Panc1 (cell line): ENCODE results near the gene HLA-DQA1.

Experiments
- POLR2AphosphoS5 ChIP-seq: IDR thresholded peaks from 2 replicates; pipeline ENCODE4 v1.6.1; 2012; ENCODE audit warnings: mild to moderate bottlenecking, low read depth, low read length, moderate library complexity
- SIN3A ChIP-seq: IDR thresholded peaks from 2 replicates; pipeline ENCODE4 v1.6.1; 2012; ENCODE audit warnings: low read depth, mild to moderate bottlenecking, low read length, moderate library complexity, borderline replicate concordance; ENCODE audit not compliant: insufficient read depth
- TCF7L2 ChIP-seq: IDR thresholded peaks from 2 replicates; pipeline ENCODE4 v1.6.1; 2011; ENCODE audit warnings: mild to moderate bottlenecking, low read depth, low read length, inconsistent platforms
- TF ChIP-seq, protein P1 (sequence below): fragments of 450-650 bp; IDR thresholded peaks from 2 replicates; pipeline ENCODE4 v1.5.1; 2017; ENCODE audit warnings: mild to moderate bottlenecking
- TF ChIP-seq, protein P2 (sequence below), 2 experiments: IDR thresholded peaks; 2 replicates each; pipeline ENCODE4 v1.6.1; 2011 to 2012; ENCODE audit warnings: low read depth in 2 of 2, control low read depth in 1 of 2, low read length in 1 of 2, mild to moderate bottlenecking in 1 of 2, moderate library complexity in 1 of 2; ENCODE audit not compliant: insufficient read depth in 1 of 2

- TF ChIP-seq, protein P1, sequence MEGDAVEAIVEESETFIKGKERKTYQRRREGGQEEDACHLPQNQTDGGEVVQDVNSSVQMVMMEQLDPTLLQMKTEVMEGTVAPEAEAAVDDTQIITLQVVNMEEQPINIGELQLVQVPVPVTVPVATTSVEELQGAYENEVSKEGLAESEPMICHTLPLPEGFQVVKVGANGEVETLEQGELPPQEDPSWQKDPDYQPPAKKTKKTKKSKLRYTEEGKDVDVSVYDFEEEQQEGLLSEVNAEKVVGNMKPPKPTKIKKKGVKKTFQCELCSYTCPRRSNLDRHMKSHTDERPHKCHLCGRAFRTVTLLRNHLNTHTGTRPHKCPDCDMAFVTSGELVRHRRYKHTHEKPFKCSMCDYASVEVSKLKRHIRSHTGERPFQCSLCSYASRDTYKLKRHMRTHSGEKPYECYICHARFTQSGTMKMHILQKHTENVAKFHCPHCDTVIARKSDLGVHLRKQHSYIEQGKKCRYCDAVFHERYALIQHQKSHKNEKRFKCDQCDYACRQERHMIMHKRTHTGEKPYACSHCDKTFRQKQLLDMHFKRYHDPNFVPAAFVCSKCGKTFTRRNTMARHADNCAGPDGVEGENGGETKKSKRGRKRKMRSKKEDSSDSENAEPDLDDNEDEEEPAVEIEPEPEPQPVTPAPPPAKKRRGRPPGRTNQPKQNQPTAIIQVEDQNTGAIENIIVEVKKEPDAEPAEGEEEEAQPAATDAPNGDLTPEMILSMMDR = no peak
- TF ChIP-seq, protein P2, sequence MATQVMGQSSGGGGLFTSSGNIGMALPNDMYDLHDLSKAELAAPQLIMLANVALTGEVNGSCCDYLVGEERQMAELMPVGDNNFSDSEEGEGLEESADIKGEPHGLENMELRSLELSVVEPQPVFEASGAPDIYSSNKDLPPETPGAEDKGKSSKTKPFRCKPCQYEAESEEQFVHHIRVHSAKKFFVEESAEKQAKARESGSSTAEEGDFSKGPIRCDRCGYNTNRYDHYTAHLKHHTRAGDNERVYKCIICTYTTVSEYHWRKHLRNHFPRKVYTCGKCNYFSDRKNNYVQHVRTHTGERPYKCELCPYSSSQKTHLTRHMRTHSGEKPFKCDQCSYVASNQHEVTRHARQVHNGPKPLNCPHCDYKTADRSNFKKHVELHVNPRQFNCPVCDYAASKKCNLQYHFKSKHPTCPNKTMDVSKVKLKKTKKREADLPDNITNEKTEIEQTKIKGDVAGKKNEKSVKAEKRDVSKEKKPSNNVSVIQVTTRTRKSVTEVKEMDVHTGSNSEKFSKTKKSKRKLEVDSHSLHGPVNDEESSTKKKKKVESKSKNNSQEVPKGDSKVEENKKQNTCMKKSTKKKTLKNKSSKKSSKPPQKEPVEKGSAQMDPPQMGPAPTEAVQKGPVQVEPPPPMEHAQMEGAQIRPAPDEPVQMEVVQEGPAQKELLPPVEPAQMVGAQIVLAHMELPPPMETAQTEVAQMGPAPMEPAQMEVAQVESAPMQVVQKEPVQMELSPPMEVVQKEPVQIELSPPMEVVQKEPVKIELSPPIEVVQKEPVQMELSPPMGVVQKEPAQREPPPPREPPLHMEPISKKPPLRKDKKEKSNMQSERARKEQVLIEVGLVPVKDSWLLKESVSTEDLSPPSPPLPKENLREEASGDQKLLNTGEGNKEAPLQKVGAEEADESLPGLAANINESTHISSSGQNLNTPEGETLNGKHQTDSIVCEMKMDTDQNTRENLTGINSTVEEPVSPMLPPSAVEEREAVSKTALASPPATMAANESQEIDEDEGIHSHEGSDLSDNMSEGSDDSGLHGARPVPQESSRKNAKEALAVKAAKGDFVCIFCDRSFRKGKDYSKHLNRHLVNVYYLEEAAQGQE (IDR thresholded peaks at IDR 0.05; ENCODE audit: insufficient read depth in 1 of 2, low read depth in 2 of 2, low read length in 1 of 2) = no peak
- no peak for TF ChIP-seq POLR2AphosphoS5
- TF ChIP-seq SIN3A = no peak
- no peak for TF ChIP-seq TCF7L2
Observed at GRCh38 chr6:32609391-32609730, 27.8 kb upstream of the HLA-DQA1 start.
